ENCODE measurements around the gene MYH7. TPM values are rescaled to one million over a fixed set of nuclear protein-coding genes. Genes with fewer than 3 reads are reported as not detected.
"Not testable (repeated sequence)": the region's sequence is repeated elsewhere in the genome, so short reads cannot be mapped to it uniquely, and the experiment has no call there.

MYH7 gene
- total RNA-seq, 6 experiments from 2014 or later: not detected

- no peak for DNase-seq
- Mint-ChIP-seq H3K36me3 (ENCODE audit: low read depth) (no peaks in the 10 kb centered on the region), H3K4me1 (ENCODE audit: low read depth) (no peaks in the 10 kb centered on the region), H3K27me3 (ENCODE audit: insufficient read depth) (peaks cover 37% of the 10 kb centered on the region), H3K4me3 (no peak overlapping the region), H3K27ac (no peak overlapping the region), H3K9me3 (no peaks in the 10 kb centered on the region)
- no peak for TF ChIP-seq CTCF (IDR thresholded peaks at IDR 0.05)
Observed at GRCh38 chr14:23432102-23432925, 3.1 kb downstream of the MYH7 start.

GRCh38 chr14:23431486-23431885 lies 4.0 kb downstream of the MYH7 start:
- H3K27me3 Mint-ChIP-seq (ENCODE audit: insufficient read depth): peaks cover 37% of the 10 kb centered on the region
- H3K36me3 Mint-ChIP-seq (ENCODE audit: low read depth): no peaks in the 10 kb centered on the region
- H3K4me1 Mint-ChIP-seq (ENCODE audit: low read depth): no peaks in the 10 kb centered on the region
- TF ChIP-seq CTCF (IDR thresholded peaks at IDR 0.05): no peak
- H3K27ac Mint-ChIP-seq: no peak overlapping the region
- no peaks in the 10 kb centered on the region for H3K9me3 Mint-ChIP-seq
- H3K4me3 Mint-ChIP-seq: no peak overlapping the region
- DNase-seq: no peak

GRCh38 chr14:23430723-23431085 lies 4.8 kb downstream of the MYH7 start:
- DNase-seq: peak; percentile 33
- Mint-ChIP-seq H3K36me3 (ENCODE audit: low read depth) (no peaks in the 10 kb centered on the region), H3K4me1 (ENCODE audit: low read depth) (no peaks in the 10 kb centered on the region), H3K9me3 (no peaks in the 10 kb centered on the region), H3K27ac (no peak overlapping the region), H3K27me3 (ENCODE audit: insufficient read depth) (peaks cover 35% of the 10 kb centered on the region), H3K4me3 (no peak overlapping the region)
- no peak for TF ChIP-seq CTCF (IDR thresholded peaks at IDR 0.05)

- H3K27ac Mint-ChIP-seq: no peak overlapping the region
- no peak for DNase-seq
- no peak overlapping the region for H3K4me3 Mint-ChIP-seq
- TF ChIP-seq CTCF (IDR thresholded peaks at IDR 0.05): no peak
- no peaks in the 10 kb centered on the region for H3K9me3 Mint-ChIP-seq
- no peaks in the 10 kb centered on the region for H3K4me1 Mint-ChIP-seq (ENCODE audit: low read depth)
- peaks cover 35% of the 10 kb centered on the region for H3K27me3 Mint-ChIP-seq (ENCODE audit: insufficient read depth)
- H3K36me3 Mint-ChIP-seq (ENCODE audit: low read depth): no peaks in the 10 kb centered on the region
Observed at GRCh38 chr14:23430016-23430722, 5.3 kb downstream of the MYH7 start.

GRCh38 chr14:23428686-23429495 lies 6.6 kb downstream of the MYH7 start:
- no peaks in the 10 kb centered on the region for H3K36me3 Mint-ChIP-seq (ENCODE audit: low read depth)
- no peaks in the 10 kb centered on the region for H3K9me3 Mint-ChIP-seq
- DNase-seq: no peak
- H3K27ac Mint-ChIP-seq: no peak overlapping the region
- H3K4me1 Mint-ChIP-seq (ENCODE audit: low read depth): no peaks in the 10 kb centered on the region
- H3K4me3 Mint-ChIP-seq: no peak overlapping the region
- no peak for TF ChIP-seq CTCF (IDR thresholded peaks at IDR 0.05)
- peaks cover 43% of the 10 kb centered on the region for H3K27me3 Mint-ChIP-seq (ENCODE audit: insufficient read depth)

- peaks cover 32% of the 10 kb centered on the region for H3K27me3 Mint-ChIP-seq (ENCODE audit: insufficient read depth)
- not testable (repeated sequence) for H3K27ac Mint-ChIP-seq; H3K36me3 Mint-ChIP-seq (ENCODE audit: low read depth); H3K4me3 Mint-ChIP-seq; H3K9me3 Mint-ChIP-seq; DNase-seq; H3K4me1 Mint-ChIP-seq (ENCODE audit: low read depth)
Observed at GRCh38 chr14:23425798-23426197, 9.7 kb downstream of the MYH7 start.

Measured in HFFc6 (cell line).